Esophagus muscularis mucosa (tissue), 4 donors: ENCODE data around the gene STAMBPL1. TPM values are rescaled to one million over a fixed set of nuclear protein-coding genes. Genes with fewer than 3 reads are reported as not detected.

ENCODE experiments used
- DNase-seq: peaks from one replicate; pipeline ENCODE4 v3.0.0-alpha.2; 2017; ENCODE audit errors: extremely low spot score
- H3K27ac ChIP-seq, 4 donors: fragments of 200-600 bp; sonication (generic); replicated peaks in 1 of 4; 1 replicate in 3 of 4; 2 replicates in 1 of 4; pipeline ENCODE4 v1.5.1; 2016 to 2019; ENCODE audit warnings: mild to moderate bottlenecking in 1 of 4
- H3K27me3 ChIP-seq, 4 donors: fragments of 200-600 bp; sonication (generic); one replicate each; pipeline versions ENCODE4 v1.5.1 to v1.6.0; 2016 to 2019
- H3K36me3 ChIP-seq, 4 donors: fragments of 200-600 bp; sonication (generic); one replicate each; pipeline ENCODE4 v1.5.1; 2016 to 2019
- H3K4me1 ChIP-seq, 4 donors: fragments of 200-600 bp; sonication (generic); one replicate each; pipeline ENCODE4 v1.5.1; 2016 to 2019
- H3K4me3 ChIP-seq, 4 donors: fragments of 200-600 bp; sonication (generic); 1 replicate in 2 of 4; 2 replicates in 2 of 4; pipeline ENCODE4 v1.5.1; 2016 to 2019; ENCODE audit warnings: mild to moderate bottlenecking in 4 of 4, moderate library complexity in 1 of 4
- H3K9me3 ChIP-seq, 4 donors: fragments of 200-600 bp; sonication (generic); 1 replicate in 3 of 4; 2 replicates in 1 of 4; pipeline ENCODE4 v1.5.1; 2016 to 2019
- EP300 ChIP-seq: sonication (generic); formaldehyde crosslinking; IDR thresholded peaks from one replicate; pipeline ENCODE4 v1.6.1; 2017; ENCODE audit warnings: antibody characterized with exemption
- POLR2A ChIP-seq: fragments of 450-650 bp; IDR thresholded peaks from one replicate; pipeline ENCODE4 v1.6.1; 2017; ENCODE audit warnings: antibody characterized with exemption, moderate library complexity, mild to moderate bottlenecking, low read depth
- POLR2AphosphoS5 ChIP-seq, 2 donors: sonication (generic); formaldehyde crosslinking; IDR thresholded peaks; one replicate each; pipeline ENCODE4 v1.6.1; 2017; ENCODE audit warnings: antibody characterized with exemption in 2 of 2
- WGBS: methylation state at CpG from one replicate; pipeline ENCODE4 v1.1.5; 2018; 5-methylcytosine and 5-hydroxymethylcytosine counted together
- intact Hi-C: fragments of 100-400 bp; cut with DNase I; formaldehyde crosslinking; loops from one replicate; pipeline ENCODE4 v1.15.1; 2023
- total RNA-seq, 4 donors: library from RNA; depleted of rRNA; stranded (reverse); fragments of >200 nt; gene quantifications; one replicate each; pipeline versions ENCODE4 v1.1.0 to v1.2.1, GENCODE V29; 2016
- TF ChIP-seq, protein P1 (sequence below), 3 experiments: fragments of 200-600 bp in 2 of 3; fragments of 450-650 bp in 1 of 3; sonication (generic) in 2 of 3; IDR thresholded peaks; one replicate each; pipeline ENCODE4 v1.5.1; 2017 to 2019; ENCODE audit warnings: antibody characterized with exemption in 3 of 3, mild to moderate bottlenecking in 2 of 3, moderate library complexity in 1 of 3

STAMBPL1 gene
- total RNA-seq, 4 donors from 2014 or later: 8.6 to 27.4 (median 14.7) TPM

GRCh38 chr10:88901206-88901983 is 21.4 kb downstream of the STAMBPL1 start:
- TF ChIP-seq POLR2A (no peak), EP300 (no peak), POLR2AphosphoS5 (IDR thresholded peaks at IDR 0.05) (no peak)
- TF ChIP-seq, protein P1, sequence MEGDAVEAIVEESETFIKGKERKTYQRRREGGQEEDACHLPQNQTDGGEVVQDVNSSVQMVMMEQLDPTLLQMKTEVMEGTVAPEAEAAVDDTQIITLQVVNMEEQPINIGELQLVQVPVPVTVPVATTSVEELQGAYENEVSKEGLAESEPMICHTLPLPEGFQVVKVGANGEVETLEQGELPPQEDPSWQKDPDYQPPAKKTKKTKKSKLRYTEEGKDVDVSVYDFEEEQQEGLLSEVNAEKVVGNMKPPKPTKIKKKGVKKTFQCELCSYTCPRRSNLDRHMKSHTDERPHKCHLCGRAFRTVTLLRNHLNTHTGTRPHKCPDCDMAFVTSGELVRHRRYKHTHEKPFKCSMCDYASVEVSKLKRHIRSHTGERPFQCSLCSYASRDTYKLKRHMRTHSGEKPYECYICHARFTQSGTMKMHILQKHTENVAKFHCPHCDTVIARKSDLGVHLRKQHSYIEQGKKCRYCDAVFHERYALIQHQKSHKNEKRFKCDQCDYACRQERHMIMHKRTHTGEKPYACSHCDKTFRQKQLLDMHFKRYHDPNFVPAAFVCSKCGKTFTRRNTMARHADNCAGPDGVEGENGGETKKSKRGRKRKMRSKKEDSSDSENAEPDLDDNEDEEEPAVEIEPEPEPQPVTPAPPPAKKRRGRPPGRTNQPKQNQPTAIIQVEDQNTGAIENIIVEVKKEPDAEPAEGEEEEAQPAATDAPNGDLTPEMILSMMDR (IDR thresholded peaks at IDR 0.05): no peak
- intact Hi-C loops: no loop called here
- no peak overlapping the region for H3K27ac ChIP-seq

GRCh38 chr10:88901984-88902789 is 22.1 kb downstream of the STAMBPL1 start:
- 95% methylated on average over 11 of the region's 11 CpGs for WGBS
- no peak overlapping the region for H3K27ac ChIP-seq
- DNase-seq: no peak
- intact Hi-C loops: no loop called here
- H3K27me3 ChIP-seq: no peaks in the 10 kb centered on the region
- H3K36me3 ChIP-seq: peaks cover 0 to 26% (median 6%) of the 10 kb centered on the region in 4 donors
- no peaks in the 10 kb centered on the region for H3K9me3 ChIP-seq
- peaks cover 1 to 18% (median 6%) of the 10 kb centered on the region in 4 donors for H3K4me1 ChIP-seq
- no peak for TF ChIP-seq POLR2A
- TF ChIP-seq POLR2AphosphoS5 (IDR thresholded peaks at IDR 0.05): no peak
- no peak for TF ChIP-seq EP300
- TF ChIP-seq, protein P1 (IDR thresholded peaks at IDR 0.05): no peak
- H3K4me3 ChIP-seq: no peak overlapping the region

More at GRCh38 chr10:88901206-88901983, 21.4 kb downstream of the STAMBPL1 start:
- WGBS: 100% methylated on average over 1 of the region's 1 CpG
- no peaks in the 10 kb centered on the region for H3K9me3 ChIP-seq
- peaks cover 9 to 26% (median 14%) of the 10 kb centered on the region in 4 donors for H3K4me1 ChIP-seq
- DNase-seq: no peak
- no peaks in the 10 kb centered on the region for H3K27me3 ChIP-seq
- peaks cover 0 to 18% (median 6%) of the 10 kb centered on the region in 4 donors for H3K36me3 ChIP-seq
- H3K4me3 ChIP-seq: no peak overlapping the region

DNA sequence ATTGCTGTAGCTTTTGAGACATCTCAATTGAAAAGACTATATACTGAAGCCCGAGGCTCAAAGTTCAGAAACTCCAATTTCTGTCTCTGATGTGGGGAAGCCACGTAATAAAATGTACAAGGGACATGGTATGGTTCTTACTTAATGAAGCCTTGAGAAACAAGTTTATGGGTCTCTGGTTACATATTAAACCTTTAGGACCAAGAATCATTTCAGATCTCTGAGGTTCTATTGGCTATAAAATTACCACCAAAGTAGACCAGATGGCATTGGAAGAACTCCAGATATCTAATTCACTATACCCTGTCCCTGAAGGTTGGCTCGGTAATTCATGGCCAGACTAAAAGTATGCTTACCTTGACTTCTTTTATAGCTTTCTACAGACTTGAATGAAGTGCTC is 23.7 kb downstream of the STAMBPL1 start:
- no peak for TF ChIP-seq POLR2A
- Histone ChIP-seq H3K27ac (no peak overlapping the region), H3K4me3 (no peak overlapping the region), H3K36me3 (peaks cover 0 to 26% (median 6%) of the 10 kb centered on the region in 4 donors), H3K4me1 (peaks cover 0 to 8% (median 2%) of the 10 kb centered on the region in 4 donors), H3K27me3 (no peaks in the 10 kb centered on the region), H3K9me3 (no peaks in the 10 kb centered on the region)
- no peak for DNase-seq
- intact Hi-C loops: no loop called here
- WGBS: 90% methylated on average over 3 of the region's 3 CpGs

DNA sequence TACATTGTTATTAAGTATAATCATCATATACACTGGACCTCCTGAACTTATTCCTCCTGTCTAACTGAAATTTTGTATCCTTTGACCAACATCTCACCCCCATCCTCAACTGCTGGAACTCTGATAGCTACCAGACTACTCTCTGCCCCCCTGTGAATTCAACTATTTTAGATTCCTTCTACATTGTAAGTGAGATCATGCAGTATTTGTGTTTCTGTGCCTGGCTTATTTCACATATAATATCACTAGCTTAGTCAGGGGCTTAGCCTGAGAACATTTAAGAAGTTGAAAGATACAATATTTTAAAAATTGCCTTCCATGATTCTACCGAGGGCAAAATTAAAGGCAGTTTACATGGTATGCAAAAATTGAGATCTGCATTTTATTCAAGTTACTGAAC is 26.9 kb downstream of the STAMBPL1 start:
- Histone ChIP-seq H3K9me3 (no peaks in the 10 kb centered on the region), H3K4me1 (no peaks in the 10 kb centered on the region), H3K4me3 (no peak overlapping the region), H3K36me3 (peaks cover 0 to 26% (median 6%) of the 10 kb centered on the region in 4 donors), H3K27ac (no peak overlapping the region), H3K27me3 (no peaks in the 10 kb centered on the region)
- intact Hi-C loops: no loop called here
- 68% methylated on average over 1 of the region's 1 CpG for WGBS
- TF ChIP-seq POLR2AphosphoS5 (IDR thresholded peaks at IDR 0.05): no peak
- TF ChIP-seq POLR2A: no peak
- TF ChIP-seq, protein P1 (IDR thresholded peaks at IDR 0.05): no peak
- DNase-seq: no peak

GRCh38 chr10:88908194-88908593 is 28.1 kb downstream of the STAMBPL1 start:
- WGBS: 89% methylated on average over 4 of the region's 4 CpGs
- H3K27ac ChIP-seq: no peak overlapping the region
- intact Hi-C loops: no loop called here
- peaks cover 0 to 19% (median 6%) of the 10 kb centered on the region in 4 donors for H3K36me3 ChIP-seq
- H3K27me3 ChIP-seq: no peaks in the 10 kb centered on the region
- no peaks in the 10 kb centered on the region for H3K4me1 ChIP-seq
- no peaks in the 10 kb centered on the region for H3K9me3 ChIP-seq
- TF ChIP-seq, protein P1 (IDR thresholded peaks at IDR 0.05): no peak
- no peak for TF ChIP-seq EP300
- no peak for TF ChIP-seq POLR2AphosphoS5 (IDR thresholded peaks at IDR 0.05)
- no peak for TF ChIP-seq POLR2A
- no peak for DNase-seq
- H3K4me3 ChIP-seq: no peak overlapping the region
